PC-3 (cell line): ENCODE data around the gene CPLANE2.

Experiments used
- EZH2 ChIP-seq: fragments of 300-600 bp; sonication (generic); IDR thresholded peaks from one replicate; pipeline ENCODE4 v1.6.1; 2017; ENCODE audit warnings: antibody characterized with exemption, mild to moderate bottlenecking, low read length; ENCODE audit not compliant: unreplicated experiment
- TF ChIP-seq, protein P1 (sequence below): fragments of 300-600 bp; sonication (generic); conservative IDR thresholded peaks from 2 replicates; pipeline ENCODE4 v1.5.1; 2017; ENCODE audit warnings: antibody characterized with exemption, low read depth, mild to moderate bottlenecking, low read length

DNA sequence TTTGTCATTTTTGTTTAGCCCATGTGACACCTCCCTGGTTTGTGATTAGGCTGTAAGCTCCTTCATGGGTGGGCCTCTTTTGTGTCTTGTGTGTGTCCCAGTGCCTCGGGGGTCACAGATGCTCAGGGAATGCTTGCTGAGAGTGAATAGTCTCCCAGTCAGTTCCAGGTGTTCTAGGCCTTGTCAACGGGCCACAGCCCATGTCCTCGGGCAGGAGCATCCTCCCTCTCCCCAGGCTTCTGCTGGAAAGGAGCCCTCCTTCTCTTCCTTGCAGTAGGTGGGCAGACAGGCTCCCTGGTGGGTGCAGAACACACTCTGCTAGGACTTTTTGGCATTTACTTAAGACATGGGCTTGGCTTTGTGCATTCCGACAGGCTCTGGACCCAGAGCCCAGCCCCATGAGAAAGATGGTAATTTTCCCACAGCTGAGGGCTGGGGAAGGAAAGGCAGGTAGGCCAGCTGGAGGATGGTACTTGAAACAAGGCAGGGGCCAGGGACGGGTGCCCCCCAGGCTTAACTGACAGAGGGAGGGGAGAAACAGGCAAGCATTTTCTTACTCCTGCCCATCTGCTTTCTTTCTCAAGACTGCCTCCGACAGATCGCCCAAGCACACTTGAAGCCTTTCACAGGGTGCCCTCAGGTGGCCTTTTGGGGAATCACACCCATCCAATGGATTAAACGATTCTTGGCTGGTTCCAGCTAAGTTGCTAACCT lies 7.1 kb upstream of the CPLANE2 start:
- TF ChIP-seq, protein P1, sequence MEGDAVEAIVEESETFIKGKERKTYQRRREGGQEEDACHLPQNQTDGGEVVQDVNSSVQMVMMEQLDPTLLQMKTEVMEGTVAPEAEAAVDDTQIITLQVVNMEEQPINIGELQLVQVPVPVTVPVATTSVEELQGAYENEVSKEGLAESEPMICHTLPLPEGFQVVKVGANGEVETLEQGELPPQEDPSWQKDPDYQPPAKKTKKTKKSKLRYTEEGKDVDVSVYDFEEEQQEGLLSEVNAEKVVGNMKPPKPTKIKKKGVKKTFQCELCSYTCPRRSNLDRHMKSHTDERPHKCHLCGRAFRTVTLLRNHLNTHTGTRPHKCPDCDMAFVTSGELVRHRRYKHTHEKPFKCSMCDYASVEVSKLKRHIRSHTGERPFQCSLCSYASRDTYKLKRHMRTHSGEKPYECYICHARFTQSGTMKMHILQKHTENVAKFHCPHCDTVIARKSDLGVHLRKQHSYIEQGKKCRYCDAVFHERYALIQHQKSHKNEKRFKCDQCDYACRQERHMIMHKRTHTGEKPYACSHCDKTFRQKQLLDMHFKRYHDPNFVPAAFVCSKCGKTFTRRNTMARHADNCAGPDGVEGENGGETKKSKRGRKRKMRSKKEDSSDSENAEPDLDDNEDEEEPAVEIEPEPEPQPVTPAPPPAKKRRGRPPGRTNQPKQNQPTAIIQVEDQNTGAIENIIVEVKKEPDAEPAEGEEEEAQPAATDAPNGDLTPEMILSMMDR, result peak; percentile 90
- no peak for TF ChIP-seq EZH2
